HG03432 (cell line): ENCODE measurements around the gene FOXO1.
"Not testable (repeated sequence)": the region's sequence is repeated elsewhere in the genome, so short reads cannot be mapped to it uniquely, and the experiment has no call there.

Experiments used
- ATAC-seq: cut with Tn5 transposase; IDR thresholded peaks from one replicate; pipeline ENCODE4 v1.9.1; 2021; ENCODE audit warnings: mild to moderate bottlenecking, moderate library complexity; ENCODE audit not compliant: unreplicated experiment

Gene FOXO1

GRCh38 chr13:40666045-40666932 is at the start of gene FOXO1:
FOXO1 (minus strand) TSS chr13:40666641; CDS start chr13:40666212, 429 bp downstream.
- peak; percentile 61 for ATAC-seq

DNA sequence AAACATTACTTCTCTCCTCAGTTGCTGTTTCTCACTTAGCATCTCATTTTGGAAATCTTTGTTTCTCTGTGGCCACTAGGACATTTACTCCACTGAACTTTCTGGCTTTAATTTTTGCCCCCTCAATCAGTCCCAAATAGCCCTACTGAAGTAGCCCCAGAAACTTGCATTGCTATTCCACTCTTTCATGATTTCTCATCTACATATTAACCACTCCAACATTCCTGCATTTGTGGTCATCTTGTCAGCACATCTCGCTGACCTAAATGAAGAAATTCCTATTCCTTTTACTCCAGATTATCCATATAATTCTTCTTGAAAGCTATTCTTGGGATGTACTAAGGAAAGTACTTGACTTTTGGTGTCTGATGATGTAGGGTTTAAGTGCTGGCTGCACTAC is 48.0 kb upstream of the FOXO1 start:
- not testable (repeated sequence) for ATAC-seq

DNA sequence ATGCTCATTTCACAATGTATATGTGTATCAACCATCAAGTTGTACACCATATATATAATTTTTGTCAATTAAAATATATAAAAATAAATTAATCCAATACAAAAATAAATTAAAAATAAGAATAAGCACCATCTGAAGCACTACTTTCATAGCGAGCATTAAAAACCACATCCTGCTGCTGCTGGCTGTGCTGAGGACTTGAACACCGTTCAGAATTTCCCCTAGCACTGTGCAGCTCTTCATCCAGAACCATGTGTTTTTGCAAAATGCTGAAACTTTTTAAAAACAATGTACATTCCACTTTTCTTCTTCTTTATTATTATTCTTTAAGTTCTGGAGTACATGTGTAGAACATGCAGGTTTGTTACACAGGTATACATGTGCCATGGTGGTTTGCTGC is 40.0 kb upstream of the FOXO1 start:
- no peak for ATAC-seq

- ATAC-seq = peak; percentile 76
Measured at GRCh38 chr13:40697711-40698110, 31.3 kb upstream of the FOXO1 start.

DNA sequence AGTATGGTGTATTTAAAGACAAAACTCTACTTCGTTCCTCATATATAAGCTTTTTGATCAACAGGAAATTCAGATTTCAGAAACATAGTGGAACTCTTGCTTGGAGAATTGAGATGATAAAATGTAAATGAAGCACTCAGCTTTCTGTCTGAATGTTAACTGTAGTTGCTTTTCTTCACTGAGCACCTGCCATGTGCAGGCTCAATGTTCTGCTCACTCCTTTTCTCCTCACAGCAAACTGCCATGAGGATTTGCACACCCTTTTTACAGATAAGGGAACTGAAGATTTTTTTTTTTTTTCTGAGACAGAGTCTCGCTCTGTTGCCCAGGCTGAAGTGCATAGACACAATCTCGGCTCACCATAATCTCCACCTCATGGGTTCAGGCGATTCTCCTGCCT is 28.0 kb upstream of the FOXO1 start:
- ATAC-seq = no peak

DNA sequence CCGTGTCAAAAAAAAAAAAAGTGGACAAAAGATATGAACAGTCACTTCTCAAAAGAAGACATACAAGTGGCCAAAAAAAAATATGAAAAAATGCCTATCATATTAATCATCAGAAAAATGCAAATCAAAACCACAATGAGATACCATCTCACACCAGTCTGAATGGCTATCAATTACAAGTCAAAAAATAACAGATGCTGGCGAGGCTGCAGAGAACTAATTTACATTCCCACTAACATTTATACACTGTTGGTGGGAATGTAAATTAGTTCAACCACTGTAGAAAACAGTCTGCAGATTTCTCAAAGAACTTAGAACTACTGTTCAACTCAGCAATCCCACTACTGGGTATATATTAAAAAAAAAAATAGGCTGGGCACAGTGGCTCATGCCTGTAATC is 26.5 kb upstream of the FOXO1 start:
- ATAC-seq = peak; percentile 71

DNA sequence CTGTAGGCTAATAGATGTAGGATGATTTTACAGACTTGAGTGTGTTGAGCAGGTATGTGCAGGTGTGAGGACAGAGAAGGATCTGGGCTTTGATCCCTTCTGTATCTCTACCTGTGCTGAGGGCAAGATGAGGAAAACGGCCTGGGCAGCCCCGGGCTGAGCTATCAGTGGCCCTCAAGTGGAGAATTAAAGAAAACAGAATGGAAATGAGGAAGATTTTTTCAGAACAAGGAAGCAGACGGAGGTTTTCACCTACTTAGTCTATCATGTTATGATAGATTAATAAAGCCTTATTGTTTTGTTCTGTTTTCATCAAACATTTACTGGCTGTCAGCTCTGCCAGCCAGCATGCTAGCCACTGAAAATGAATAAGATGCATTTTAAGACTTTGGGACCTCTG is 22.3 kb upstream of the FOXO1 start:
- ATAC-seq = no peak

GRCh38 chr13:40682449-40683240 is 16.2 kb upstream of the FOXO1 start:
- ATAC-seq = no peak

GRCh38 chr13:40681341-40682146 is 15.1 kb upstream of the FOXO1 start:
- no peak for ATAC-seq

DNA sequence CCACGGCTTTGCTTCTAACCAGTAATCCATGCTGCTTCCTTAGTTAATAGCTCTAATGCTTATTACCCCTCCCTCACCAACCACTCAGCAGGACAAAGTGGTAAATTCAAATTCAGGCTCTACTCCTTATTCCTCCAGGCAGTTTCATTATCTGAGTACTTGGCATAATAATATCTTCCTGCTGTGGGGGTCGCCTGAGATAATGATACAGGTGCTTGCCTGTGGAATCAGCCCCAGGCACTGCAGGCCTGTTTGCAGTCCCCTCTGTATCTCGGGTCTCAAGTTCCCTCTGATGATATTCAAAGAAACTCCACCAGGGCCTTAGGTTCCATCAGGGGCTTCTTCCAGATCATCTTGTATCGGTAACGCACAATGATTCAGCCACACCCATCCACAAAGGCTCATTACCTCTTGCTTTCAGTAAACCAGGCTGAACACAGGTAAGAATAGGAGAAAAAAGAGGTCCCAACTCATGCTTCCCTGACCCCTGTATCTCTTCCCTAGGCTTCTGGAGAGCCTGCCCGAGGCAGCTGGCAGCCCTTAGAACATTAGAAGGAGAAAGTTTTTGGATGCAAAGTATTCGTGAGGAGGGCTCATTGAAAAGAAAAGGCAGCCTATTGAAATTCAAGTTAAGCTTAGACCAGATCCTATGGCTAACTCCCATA is 14.3 kb upstream of the FOXO1 start:
- ATAC-seq = no peak

GRCh38 chr13:40679480-40679985 is 13.1 kb upstream of the FOXO1 start:
- no peak for ATAC-seq

GRCh38 chr13:40677064-40677463 is 10.6 kb upstream of the FOXO1 start:
- no peak for ATAC-seq

- no peak for ATAC-seq
Measured at GRCh38 chr13:40676007-40676406, 9.6 kb upstream of the FOXO1 start.

- ATAC-seq = no peak
Measured at GRCh38 chr13:40673414-40673813, 7.0 kb upstream of the FOXO1 start.

DNA sequence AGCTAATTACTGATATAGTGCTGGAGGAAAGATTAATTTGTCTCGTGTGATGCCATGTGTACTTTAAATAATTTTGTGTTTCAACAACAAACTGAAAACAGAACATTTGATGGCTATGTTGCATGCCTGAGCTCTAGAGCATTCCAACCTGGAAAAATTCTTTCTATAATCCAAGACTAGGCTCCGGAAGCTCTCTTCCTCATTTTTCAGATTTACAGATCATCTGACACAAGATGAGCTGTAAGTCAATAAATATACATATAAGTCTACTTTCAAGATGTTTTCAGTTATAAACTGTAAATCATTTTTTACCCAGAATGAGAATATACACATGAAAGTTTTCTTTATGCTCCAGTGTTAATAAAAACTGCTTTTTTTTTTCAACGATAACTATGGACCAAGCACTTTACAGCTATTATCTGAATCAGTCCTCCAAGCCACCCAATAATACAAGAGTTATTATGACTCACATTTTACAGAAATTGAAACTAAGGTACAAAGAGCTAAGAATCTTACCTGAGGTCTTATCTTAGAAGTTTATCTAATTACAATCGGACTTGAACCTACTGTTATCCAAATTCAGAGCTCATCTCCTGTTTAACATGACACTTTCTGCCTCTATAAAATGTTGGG is 6.4 kb upstream of the FOXO1 start:
- no peak for ATAC-seq

DNA sequence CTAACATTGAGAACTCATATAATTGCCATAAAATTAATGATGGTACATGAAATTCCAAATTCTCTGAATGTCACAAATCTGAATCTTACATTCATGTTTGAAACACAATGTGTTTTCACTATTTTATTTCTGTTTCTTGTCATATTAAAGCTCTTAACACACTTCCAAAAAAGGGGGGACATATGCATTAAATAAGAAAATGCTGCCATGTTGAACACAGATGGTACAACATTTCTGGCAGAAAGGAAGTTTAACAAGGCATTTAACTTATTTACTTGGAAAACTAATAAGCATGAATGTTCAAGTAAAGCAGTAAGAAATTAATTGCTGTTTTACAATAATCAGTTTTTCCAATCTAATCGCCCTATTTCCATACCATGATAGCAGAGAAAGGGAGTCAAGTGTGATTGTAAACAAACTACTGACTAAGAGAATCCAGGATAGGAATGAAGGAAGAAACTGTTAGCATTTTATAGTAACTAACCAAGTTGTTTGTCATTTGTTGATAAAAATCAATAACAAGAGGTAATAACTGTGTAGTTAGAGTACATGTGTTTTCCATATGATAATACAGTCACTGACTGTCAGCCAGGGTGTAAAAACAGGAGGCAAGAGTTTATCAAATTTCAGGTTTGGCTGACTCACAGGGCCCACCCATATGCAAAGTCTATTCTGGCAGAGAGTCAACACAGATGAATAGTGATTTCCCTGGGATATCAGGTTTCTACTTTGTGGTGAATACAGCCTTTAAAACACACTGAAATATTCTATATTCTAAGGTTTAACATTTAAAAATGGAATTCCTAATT is 5.7 kb upstream of the FOXO1 start:
- no peak for ATAC-seq

GRCh38 chr13:40670307-40670706 is 3.9 kb upstream of the FOXO1 start:
- ATAC-seq = no peak

DNA sequence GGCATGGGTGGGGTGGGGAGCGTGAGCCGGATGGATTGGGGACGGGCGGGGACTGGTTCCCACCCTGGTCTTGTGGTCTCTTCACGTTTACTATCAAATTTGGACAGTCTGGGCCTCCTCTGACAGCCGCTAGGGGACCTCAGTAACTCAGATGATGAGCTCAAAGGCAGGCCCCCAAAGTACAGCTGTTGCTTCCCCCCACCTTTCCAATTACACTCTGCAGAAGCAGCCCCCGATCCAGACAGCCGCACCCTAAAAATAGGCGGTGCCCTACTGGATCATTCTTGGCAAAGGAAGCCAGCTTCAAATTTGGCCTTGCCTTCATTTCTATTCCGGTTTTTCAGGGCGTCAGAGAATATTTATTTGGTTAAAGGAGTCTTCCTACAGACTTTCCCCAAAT is 1.9 kb upstream of the FOXO1 start:
- ATAC-seq = no peak

- no peak for ATAC-seq
Measured at GRCh38 chr13:40667622-40667978, 1.2 kb upstream of the FOXO1 start.
